ENCODE results near the gene TMTC2.

Gene TMTC2

GRCh38 chr12:82896277-82896676 is 209.6 kb downstream of the TMTC2 start:
- DNase-seq, result no peak

DNA sequence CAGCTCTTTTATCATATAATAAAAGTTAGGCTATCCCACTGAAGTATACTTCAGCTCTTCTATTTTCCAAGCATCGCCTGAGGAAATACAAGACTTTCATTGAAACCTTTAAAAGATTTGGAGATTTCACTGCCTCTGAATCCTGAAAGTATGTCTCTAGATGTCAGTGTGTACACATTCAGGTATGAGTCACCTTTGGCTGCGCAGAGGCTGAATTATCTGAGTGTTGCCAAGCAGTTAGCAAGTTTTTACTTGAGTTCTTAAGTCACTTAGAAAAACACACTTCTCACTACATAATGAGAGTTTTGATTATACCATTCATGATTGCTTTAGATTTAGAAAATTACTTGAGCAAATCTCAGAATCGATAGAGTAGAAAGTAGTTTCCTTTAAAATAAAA is 210.3 kb downstream of the TMTC2 start:
- no peak for DNase-seq

DNA sequence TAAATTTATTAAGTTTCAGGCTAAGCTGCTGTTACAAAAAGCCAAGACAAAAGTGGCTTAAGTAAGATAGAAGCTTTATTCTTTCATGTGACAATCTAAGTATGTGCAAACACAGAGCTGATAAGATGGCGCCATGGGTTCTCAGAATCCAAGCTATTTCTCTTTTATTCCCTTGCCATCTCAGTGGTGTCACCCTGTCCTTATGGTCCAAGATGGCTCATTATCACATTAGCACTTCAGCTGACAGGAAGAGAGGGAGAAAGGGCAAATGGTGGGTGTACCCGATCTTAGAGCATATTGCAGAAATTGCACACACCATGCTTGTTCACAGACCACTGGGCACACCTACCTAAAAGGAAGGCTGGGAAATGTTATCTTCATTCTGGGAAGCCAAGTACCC is 211.7 kb downstream of the TMTC2 start:
- no peak for DNase-seq

DNA sequence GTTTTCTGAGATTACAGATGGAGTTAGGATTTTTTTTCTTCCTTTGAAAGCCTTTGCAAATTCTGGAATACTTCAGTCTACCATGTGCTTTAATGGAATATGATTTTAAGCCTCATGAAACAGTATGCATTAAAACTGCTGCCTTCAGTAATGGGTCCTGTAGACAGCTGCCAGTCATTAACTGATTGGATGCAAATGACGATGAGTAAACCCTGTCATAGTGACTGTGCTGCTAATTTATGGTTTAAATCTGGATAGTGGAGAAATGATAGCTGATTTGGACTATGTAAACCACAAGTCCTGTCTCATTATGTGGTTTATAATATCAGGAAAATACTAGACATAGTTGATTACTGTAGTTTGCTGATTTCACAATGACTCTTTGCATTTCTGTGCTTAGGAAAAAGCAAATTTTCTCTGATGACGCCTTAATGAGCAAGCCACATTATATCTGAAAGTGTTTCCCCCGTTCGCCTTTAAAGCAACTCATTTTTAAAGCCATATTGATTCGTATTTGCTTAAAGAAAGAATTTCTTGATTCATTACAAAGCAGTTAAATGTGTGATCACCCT is 217.6 kb downstream of the TMTC2 start:
- DNase-seq, result no peak

GRCh38 chr12:82910246-82910893 is 223.7 kb downstream of the TMTC2 start:
- no peak for DNase-seq

- DNase-seq, result no peak
Measured at GRCh38 chr12:82912406-82912805, 225.7 kb downstream of the TMTC2 start.

DNA sequence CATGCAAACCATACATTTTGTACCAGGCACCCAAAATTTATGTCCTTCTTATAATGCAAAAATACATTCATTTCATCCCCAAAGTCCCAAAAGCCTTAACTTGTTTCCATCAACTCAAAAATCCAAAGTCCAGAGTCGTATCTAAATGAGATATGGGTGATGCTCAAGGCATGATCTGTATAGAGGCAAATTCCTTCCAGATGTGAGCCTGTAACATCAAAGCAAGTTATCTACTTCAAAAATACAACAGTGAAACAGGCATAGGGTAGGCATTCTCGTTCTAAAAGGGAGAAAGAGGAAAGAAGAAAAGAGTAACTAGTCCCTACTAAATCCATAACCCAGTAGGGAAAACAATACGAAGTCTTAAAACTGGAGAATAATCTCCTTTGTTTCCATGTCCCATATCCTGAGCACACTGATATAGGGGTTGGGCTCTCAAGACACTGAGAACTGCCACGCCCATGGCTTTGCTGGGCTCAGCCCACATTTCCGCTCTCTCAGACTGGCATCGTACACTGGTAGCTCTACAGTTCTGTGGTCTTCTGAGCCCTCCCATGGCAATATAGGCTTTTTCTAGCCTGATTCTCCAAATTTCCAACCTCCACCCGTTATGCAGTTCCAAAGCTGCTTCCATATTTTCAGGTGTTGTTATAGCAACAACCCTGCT is 232.8 kb downstream of the TMTC2 start:
- DNase-seq, result no peak

- no peak for DNase-seq
Measured at GRCh38 chr12:82923935-82924334, 237.2 kb downstream of the TMTC2 start.

GRCh38 chr12:82926630-82927029 is 239.9 kb downstream of the TMTC2 start:
- no peak for DNase-seq

GRCh38 chr12:82930301-82930700 is 243.6 kb downstream of the TMTC2 start:
- no peak for DNase-seq

DNA sequence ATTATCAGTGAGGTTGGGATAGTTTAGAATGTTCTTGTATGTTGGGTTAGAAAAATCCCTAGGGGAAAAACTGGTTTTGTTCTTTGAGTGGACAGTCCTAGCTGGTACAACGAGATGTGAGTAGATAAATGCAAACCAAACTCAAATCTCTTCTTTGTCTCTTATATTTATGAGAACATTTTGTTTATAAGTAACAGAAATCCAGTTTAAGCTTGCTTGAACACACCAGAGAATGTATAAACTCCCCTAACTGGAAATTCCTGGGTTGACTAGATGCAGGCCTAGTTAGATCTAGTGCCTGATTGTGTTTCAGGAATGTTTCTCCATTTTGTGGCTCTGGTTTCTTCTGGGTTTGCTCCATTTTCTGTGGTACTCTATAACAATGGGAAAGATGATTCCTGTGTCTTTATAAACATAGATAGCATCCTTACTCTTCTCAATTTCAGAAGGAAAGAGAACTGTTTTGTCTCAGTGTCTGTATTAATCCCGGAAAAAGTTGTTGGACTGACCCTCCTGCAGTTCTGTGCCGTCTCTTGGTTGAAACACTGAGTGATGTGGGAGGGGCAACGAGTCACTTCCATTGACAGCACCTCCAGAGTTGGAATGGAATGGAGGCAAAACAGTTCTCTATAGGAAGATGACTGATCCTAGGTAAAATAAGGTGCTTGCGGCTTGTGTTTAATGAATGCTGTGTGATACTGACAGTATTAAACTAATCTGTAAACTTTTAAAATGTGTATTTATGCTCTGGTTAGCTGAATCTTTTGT is 244.8 kb downstream of the TMTC2 start:
- no peak for DNase-seq

DNA sequence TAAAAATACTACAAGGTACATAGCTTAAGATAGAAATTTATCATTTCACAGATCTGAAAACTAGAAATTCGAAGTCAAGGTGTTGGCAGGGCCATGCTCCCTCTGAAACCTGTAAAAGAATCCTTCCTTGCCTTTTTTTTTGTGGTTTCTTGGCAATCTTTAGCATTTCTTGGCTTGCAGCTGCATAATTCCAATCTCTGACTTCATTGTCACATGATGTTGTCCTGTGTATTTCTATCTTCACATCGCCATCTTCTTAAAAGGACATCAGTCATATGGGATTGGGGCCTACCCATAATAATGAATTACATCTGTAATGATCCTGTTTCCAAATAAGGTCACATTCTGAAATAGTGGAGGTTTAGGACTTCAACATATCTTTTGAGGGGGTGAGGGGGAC is 250.4 kb downstream of the TMTC2 start:
- no peak for DNase-seq

- no peak for DNase-seq
Measured at GRCh38 chr12:82942521-82942920, 255.8 kb downstream of the TMTC2 start.

DNA sequence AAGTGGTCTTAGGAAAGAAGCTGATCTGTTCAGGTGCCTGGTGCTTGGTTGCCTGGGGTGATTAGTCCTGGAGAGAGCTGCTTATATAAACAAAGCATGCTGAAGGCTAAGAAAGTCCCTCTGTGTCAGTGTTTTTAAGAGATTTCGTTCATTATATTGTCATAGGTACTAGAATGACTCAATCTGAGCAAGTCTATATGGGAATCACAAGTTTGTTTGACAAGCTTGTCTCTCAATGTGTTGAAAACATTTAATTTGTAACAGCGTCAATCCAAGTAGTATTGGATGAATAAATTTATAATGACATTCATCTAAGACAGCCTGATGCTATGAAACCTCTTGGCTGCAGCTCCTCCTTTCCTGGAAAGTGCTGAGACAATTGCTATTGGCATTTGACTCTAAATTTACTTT is 256.3 kb downstream of the TMTC2 start:
- no peak for DNase-seq

GRCh38 chr12:82948491-82948890 is 261.8 kb downstream of the TMTC2 start:
- no peak for DNase-seq

DNA sequence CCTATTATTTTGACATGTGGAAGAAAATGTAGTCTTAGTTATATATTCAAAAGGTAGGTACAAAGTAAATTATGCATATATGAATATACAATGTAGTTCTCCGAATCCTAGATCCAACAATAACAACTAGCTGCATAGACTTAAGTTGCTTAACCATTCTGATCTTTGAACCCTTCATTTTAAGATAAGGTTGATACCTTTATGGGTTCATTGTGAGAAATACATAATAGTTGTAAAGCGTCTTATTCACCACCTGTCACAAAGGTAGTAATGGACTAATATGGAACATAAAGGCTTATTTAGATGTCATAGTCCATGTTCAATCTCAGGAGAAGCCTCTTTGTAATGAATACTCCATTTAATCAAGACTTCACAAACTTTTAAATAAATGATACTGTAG is 263.6 kb downstream of the TMTC2 start:
- DNase-seq, result no peak

DNA sequence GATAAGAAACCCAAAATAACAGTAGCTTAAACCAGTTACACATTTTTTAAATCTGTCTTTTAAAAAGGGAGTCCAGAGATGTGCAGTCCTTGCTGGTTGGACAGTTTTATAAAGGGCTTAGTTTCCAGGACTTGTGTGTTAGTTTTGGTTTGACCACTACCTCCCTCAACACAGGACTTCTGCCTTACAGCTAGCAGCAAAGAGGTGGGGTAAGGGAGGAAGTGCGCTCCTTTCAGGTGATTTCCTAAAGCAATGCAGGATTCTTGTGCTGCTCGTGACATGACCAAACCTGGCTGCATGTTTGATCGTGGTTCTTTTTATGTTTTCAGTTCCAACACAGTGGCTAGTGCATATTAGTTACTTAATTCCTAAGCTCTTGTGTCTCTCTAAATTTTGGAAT is 266.2 kb downstream of the TMTC2 start:
- DNase-seq, result no peak

DNA sequence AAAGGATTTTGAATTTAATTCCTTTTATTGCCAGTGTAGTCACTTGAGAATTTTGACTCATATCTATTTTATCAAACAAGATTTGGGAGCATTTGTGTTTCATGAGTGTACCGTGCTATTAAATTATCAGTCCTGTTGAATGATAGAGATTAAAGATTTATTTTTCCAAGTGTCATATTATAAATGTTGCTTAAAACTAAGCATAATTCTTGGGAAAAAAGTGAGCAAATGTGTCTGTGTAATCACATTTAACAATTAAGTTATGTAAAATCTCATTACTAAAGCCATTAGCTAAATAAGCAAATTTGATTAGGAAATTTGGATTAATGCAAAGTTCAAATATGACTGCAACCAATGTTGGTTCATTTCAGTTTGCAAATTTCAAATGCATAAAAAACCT is 266.7 kb downstream of the TMTC2 start:
- no peak for DNase-seq

GRCh38 chr12:82954064-82954463 is 267.4 kb downstream of the TMTC2 start:
- DNase-seq, result no peak

GRCh38 chr12:82954572-82954971 is 267.9 kb downstream of the TMTC2 start:
- DNase-seq, result no peak

DNA sequence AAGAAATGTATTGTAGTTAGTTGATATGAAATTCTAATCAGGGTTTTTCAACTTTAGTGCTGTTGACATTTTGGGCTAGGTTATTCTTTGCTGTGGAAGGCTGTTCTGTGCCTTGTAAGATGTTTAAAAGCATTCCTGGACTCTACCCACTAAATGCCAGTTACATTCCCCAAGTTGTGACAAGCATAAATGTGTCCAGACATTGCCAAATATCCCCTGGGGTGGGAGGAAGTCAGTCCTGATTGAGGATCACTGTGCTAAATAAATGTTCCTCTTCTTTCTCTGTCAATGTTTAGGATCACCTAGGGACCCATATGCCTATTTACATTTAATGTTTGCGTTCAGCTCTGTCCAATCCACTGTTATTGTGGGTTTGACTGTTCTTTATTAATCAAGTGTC is 268.3 kb downstream of the TMTC2 start:
- no peak for DNase-seq

DNA sequence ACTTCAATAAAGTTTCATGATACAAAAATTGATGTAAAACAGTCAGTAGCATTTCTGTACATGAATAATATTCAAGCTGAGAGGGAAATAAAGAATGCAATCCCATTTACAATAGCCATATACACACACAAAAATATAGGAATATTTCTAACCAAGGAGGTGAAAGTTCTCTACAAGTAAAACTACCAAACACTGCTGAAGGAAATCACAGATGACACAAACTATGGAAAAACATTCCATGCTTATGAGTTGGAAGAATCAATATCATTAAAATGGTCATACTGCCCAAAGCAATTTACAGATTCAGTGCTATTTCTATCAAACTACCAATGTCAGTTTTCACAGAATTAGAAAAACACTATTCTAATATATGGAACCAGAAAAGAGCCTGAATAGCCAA is 272.3 kb downstream of the TMTC2 start:
- DNase-seq, result no peak

DNA sequence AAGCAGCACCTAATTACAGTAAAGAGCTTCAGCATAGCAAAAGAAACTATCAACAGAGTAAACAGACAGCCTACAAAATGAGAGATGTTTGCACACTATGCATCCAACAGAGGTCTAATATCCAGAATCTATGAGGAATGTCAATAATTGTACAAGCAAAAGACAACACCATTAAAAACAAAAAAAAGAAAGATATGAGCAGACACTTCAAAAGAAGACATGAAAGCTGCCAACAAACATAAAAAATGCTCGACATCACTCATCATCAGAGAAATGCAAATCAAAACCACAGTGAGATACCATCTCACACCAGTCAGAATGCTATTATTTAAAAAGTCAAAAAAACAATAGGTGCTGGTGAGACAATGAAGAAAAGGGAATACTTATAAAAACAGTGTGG is 273.1 kb downstream of the TMTC2 start:
- no peak for DNase-seq

GRCh38 chr12:82961835-82962234 is 275.1 kb downstream of the TMTC2 start:
- no peak for DNase-seq

Data from CD4-positive, alpha-beta T cell treated with Interleukin-10 for 1 hour (primary cell).